HG03469 (cell line): ENCODE measurements around the gene PNKD.

Experiments used
- ATAC-seq: cut with Tn5 transposase; IDR thresholded peaks from one replicate; pipeline ENCODE4 v1.9.1; 2021; ENCODE audit warnings: mild to moderate bottlenecking, moderate library complexity, moderate number of reproducible peaks; ENCODE audit not compliant: unreplicated experiment

The PNKD gene

DNA sequence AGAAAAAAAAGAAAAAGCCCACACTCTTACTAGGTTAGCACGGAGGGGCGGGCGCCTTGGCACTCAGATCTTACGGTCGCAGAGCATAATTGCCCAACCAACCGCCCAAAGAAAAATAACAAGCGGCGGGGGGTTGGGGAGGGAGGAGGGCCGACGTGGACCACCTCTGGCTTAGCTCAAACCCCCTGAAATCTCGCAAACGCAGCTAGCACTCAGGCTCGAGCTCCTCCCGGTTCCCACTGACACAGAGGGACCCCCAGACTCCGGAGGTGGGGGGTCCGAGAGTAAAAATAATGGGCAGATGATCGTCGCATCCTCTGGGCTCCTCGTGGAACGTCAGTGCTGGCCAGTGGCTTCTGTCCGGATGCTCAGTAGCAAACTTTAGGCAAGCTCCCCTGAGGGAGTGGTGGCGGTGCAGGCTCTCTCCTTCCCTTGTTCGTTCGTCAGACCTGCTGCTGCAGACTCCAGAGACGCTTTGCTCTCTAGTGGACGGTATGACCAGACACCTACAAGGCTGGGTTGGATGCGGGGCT lies 98.4 kb downstream of the PNKD start:
- ATAC-seq: no peak

- no peak for ATAC-seq
Observed at GRCh38 chr2:218369330-218369729, 99.0 kb downstream of the PNKD start.

GRCh38 chr2:218370410-218371063 lies 100.2 kb downstream of the PNKD start:
- ATAC-seq: no peak

DNA sequence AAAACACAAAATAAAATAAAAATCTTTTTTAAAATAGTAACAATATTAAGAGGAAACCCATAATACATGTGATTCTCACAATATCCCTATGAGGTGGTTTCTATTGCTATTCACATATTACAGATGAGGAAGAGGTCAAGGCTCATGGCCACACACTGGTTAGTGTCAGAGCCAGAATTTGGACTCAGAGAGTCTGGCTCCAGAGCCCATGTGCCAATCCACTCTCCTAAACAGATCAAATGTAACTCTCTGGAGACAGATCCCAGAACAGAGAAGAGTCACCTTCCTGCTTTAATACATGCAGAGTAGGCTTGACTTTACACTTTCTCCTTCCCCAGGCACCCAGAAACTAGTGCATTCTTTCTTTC lies 101.6 kb downstream of the PNKD start:
- ATAC-seq: no peak

- ATAC-seq: no peak
Observed at GRCh38 chr2:218374795-218375194, 104.5 kb downstream of the PNKD start.

- ATAC-seq: no peak
Observed at GRCh38 chr2:218375212-218375611, 104.9 kb downstream of the PNKD start.

DNA sequence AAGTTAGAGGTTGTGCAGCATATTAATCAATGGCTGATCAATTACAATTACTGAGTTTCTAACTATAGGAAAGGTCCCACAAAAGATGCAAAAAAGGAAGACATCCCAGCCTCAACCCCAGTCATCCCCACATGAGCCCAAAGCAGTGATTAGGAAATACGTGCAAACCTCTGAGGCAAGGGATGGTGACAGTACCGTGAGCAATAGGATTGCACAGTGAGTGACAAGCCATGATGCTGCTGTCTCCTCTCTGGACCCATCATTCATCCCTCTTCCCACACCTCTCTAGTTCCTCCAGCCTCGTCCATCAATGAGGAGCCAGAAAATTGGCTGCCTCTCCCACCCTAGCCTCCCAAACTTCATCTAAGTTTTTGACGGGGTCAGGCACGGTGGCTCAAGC lies 107.7 kb downstream of the PNKD start:
- no peak for ATAC-seq

- no peak for ATAC-seq
Observed at GRCh38 chr2:218381916-218382366, 111.6 kb downstream of the PNKD start, which contains the start of gene SLC11A1. Gene SLC11A1 (plus strand): TSS chr2:218382273. CDS start chr2:218382369, 96 bp downstream.

DNA sequence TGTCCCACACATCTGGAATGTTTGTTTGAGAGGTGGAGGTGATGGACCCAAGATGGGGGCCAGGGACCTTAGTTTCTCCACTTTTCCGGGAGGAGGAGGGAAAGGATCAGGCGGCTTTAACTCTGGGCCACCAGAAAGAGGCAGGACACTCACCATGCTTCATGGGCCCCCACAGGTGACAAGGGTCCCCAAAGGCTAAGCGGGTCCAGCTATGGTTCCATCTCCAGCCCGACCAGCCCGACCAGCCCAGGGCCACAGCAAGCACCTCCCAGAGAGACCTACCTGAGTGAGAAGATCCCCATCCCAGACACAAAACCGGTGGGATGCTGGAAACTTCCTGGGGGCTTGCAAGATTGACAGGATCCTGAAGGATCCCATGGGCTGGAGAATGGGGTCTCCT lies 112.5 kb downstream of the PNKD start:
- ATAC-seq: no peak

DNA sequence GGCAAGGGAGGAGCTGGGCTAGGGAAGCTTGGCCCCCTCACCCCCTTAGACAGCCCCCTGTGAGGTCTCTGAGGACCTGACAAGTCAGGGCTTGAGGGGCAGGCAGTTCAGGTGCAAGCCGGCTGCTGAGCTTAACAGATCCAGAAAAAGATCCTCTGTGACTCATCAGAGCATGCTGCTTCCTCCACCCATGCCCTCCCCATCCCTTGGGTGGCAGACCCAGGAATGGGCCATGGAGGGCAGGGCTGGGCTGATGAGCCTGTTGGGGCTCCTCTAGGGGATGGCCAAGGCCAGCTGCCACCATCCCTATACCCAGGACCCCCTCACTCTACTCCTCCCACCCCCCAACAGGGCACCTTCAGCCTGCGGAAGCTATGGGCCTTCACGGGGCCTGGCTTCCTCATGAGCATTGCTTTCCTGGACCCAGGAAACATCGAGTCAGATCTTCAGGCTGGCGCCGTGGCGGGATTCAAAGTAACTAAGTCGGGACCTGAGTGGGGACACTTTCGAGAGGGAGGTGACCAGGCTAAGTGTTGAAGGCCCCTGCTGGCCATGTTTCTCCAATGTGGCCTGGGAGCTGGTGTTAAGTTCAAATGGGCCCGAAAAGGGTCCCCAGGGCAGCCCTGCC lies 113.7 kb downstream of the PNKD start:
- ATAC-seq: no peak

GRCh38 chr2:218384975-218385374 lies 114.7 kb downstream of the PNKD start:
- no peak for ATAC-seq

- ATAC-seq: no peak
Observed at GRCh38 chr2:218386505-218387368, 116.4 kb downstream of the PNKD start.

DNA sequence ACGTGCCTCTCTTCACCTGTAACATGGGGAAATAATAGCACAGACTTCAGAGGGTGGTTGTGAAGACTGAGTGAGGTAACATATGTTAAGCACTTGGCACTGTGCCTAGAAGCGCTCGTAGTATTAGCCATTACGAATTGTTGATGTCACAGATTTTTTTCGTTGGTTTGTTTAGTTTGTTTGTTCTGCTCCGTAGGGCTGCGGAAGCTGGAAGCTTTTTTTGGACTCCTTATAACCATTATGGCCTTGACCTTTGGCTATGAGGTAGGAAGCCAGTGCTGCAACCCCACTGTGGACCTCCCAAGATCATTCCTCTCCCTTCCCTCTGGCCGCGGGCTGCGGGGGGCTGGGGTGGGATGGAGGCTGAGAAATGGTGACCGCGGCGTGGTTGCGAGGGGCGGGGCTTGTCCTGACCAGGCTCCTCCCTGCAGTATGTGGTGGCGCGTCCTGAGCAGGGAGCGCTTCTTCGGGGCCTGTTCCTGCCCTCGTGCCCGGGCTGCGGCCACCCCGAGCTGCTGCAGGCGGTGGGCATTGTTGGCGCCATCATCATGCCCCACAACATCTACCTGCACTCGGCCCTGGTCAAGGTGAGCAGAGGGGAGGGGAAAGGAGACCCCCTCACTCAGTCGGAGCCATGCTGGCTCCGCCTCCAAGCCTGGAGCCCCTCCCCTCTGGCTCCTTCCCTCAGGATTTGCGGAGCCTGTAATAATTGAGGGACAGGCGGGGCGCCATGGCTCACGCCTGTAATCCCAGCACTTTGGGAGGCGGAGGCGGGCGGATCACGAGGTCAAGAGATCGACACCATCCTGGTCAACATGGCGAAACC lies 117.3 kb downstream of the PNKD start:
- ATAC-seq: no peak

DNA sequence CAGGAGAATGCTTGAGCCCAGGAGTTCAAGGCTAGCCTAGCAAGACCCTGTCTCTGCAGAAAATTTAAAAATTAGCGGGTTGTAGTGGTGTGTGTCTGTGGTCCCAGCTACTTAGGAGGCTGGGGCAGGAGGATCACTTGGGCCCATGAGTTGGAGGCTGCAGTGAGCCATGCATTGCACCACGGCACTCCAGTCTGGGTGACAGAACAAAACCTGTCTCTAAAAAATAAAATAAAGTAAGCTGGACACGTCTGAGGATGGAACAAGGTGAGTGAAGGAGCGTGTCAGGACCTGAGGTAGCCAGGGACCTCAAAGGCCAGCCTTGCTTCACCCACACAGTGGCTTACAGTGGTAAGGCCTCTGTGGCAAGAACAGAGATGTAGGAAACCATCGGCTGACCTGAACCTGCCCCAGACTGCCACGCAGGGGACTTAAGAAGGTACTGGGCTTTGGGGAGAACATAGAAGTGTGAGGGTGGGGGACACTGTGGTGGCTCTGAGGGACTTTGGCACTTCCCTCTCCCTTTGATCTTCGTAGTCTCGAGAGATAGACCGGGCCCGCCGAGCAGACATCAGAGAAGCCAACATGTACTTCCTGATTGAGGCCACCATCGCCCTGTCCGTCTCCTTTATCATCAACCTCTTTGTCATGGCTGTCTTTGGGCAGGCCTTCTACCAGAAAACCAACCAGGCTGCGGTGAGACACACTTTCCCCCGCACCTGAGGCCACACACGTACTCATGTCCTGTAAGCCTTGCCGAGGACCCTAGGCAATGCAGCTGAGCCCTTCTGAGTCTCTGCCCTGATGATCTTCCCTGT lies 119.2 kb downstream of the PNKD start:
- ATAC-seq: no peak

DNA sequence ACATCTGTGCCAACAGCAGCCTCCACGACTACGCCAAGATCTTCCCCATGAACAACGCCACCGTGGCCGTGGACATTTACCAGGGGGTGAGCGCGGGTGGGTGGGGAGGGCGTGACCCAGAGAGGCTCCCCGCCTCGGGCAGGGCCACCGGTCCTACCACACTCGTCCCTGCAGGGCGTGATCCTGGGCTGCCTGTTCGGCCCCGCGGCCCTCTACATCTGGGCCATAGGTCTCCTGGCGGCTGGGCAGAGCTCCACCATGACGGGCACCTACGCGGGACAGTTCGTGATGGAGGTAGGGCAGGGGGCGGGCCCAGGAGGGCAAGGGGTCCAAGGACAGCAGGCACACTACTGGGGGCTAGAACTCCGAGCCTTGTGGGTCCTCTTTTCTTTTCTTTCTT lies 120.9 kb downstream of the PNKD start:
- ATAC-seq: no peak

GRCh38 chr2:218392459-218392858 lies 122.1 kb downstream of the PNKD start:
- no peak for ATAC-seq

GRCh38 chr2:218392891-218393462 lies 122.7 kb downstream of the PNKD start:
- ATAC-seq: no peak

- ATAC-seq: no peak
Observed at GRCh38 chr2:218393750-218394290, 123.5 kb downstream of the PNKD start.
